Activated CD8-positive, alpha-beta memory T cell treated with anti-CD3 and anti-CD28 coated beads, Interleukin-2, amount 50 U/mL, for 24 hours (primary cell): ENCODE results near the gene MACF1.

Experiments used
- DNase-seq: peaks from one replicate; pipeline ENCODE4 v3.0.0-alpha.2; 2020; ENCODE audit errors: extremely low read depth

Gene MACF1

DNA sequence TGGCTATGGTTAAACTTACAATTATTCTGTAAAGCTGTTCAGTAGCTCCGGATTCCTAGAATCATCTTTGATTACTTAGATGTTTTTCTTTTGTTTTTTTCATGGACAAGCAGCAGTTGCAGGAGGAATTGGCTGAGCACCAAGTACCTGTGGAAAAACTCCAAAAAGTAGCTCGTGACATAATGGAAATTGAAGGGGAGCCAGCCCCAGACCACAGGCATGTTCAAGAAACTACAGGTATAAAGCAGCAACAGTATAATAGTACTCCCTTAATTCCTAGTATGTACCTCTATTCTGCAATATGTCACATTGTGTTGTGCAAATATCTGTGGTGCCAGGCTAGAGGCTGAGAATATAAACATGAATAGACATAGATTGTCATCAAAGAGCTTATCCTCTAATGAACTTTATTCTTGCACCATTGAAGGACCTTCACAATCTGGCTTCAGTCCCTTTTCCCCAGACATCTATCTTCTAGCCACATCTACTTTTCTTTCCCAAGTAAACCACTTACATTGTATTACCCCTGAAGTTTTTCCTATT is 154.6 kb downstream of the MACF1 start:
- DNase-seq = no peak

DNA sequence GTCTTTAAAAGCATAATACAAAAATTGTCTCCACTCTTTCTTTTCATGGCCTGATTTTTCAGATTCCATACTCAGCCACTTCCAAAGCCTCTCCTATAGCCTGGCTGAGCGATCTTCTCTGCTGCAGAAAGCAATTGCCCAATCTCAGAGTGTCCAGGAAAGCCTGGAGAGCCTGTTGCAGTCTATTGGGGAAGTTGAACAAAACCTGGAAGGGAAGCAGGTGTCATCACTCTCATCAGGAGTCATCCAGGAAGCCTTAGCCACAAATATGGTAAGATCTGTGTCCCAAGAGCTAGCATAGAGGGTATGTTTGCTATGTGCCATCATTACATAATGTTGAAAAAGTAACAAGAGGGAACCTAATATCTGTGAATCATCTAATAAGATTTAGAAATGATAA is 156.2 kb downstream of the MACF1 start:
- DNase-seq = no peak

DNA sequence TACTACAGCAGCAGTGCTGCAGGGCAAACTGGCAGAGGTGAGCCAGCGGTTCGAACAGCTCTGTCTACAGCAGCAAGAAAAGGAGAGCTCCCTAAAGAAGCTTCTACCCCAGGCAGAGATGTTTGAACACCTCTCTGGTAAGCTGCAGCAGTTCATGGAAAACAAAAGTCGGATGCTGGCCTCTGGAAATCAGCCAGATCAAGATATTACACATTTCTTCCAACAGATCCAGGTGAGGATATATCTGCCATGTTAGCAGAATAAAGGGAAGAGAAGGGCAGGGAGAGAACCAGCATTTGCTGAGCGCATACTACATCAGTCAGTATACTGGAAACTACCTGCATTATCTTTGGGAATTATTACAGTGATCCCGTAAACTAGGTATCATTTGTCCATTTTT is 157.0 kb downstream of the MACF1 start:
- DNase-seq = no peak

DNA sequence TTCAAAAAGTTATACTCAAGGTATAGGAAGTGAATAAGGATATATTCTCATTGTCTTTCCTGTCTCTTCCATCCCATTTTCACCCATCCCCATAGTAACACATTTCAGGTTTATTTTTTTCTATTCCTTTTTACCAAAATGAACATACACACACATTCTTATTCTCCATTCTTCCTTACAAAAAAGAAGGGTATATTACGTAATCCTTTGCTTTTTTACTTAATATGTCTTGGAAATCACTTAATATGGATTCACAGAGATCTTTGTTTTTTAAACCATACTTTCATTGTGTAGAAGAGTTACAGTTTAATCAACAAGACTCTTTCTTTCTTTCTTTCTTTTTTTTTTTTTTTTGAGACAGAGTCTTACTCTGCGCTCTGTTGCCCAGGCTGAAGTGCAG is 158.8 kb downstream of the MACF1 start:
- no peak for DNase-seq

DNA sequence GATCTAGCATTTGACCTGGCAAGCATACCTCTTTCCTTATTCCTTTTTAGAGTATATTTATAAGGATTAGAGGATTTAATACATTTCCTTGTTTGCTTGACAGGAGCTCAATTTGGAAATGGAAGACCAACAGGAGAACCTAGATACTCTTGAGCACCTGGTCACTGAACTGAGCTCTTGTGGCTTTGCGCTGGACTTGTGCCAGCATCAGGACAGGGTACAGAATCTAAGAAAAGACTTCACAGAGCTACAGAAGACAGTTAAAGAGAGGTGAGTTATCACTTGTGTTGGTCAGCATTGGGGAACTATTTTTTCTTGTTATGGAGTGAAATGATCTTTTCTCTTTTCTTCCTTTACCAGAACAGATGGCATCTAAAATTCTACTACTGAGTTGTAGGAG is 163.6 kb downstream of the MACF1 start:
- DNase-seq = no peak

DNA sequence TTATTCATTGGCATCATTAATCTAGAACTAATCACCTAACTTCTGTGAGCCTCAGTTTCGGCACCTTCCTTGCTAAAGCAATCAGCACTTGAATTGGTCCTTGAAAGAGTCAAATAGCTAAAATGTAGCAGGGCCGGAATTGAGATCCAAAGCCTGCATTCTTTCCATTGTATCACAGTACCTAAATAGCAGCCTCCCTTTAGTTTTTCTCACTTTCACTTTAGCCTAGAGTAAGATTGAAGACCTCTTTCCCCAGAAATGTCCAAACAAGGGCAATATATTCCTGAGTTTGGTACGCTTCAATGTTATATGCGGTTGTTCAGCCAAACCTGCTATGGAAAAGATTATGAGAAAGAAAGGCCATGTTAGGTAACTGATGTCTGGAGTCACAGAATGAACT is 165.1 kb downstream of the MACF1 start:
- no peak for DNase-seq

DNA sequence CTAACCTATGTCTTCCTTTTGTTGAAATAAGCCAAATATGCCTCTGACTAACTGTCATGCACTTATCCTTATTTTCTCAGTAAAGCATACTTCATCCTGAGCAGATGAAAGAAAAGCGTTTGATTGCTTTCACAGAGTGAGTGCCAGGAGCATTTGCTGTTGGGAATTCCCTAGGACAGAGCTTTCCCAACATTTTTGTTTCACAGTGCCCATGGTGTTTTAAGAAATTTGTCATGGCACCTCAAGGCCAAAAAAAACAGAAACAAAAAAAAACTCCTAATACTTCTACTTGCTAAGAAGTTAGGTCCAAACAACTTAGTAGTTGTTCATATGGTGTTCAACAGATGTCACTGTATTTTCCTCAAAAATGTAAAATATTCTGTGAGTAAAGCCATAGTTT is 166.1 kb downstream of the MACF1 start:
- no peak for DNase-seq

DNA sequence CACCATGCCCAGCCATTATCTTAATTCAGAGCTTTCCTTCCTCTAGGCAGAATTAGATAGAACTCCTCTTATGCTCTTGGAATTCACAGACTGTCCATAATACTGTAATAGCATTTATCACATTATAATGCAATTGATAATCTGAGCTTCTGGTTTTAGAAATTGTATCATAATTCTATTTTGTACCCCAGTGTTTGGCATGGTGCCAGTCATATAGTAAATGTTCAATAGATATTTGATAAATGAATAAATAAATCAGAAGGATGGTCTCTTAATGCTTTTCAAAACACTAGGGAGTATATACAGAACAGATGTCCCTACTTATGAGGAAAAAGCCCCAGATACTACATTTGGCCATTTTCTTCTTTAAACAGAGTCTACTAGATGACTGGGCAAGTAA is 167.6 kb downstream of the MACF1 start:
- DNase-seq = no peak

DNA sequence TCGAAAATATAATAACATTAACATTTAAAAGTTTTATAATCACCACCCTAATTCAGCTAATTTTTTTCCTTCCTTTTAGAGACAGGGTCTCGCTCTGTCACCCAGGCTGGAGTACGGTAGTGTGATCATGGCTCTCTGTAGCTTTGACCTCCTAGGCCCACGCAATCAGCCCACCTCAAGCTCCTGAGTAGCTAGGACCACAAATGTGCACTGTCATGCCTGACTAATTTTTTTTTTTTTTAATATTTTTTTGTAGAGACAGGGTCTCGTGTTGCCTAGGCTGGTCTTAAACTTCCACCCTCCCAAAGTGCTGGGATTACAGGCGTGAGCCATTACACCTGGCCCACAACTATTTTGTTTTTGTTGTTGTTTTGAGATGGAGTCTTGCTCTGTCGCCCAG is 172.2 kb downstream of the MACF1 start:
- DNase-seq = no peak

DNA sequence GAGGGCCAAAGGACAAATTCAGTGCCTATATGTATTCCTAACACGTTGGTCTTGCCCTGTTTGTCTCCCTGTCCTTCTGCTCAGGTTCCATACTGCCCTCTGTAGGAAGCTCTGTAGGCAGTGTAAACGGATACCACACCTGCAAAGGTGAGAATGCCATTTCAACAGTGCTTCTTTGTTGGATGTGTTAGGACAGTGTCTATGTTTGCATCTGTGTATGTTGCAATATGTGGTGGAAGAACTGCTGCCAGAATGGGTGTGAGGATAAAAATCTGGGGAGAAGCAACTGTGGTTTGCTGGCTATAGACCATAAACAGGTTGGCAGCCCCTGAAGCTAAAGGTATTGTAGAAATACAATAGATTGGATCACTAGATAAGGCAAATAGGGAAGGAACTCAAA is 173.9 kb downstream of the MACF1 start:
- no peak for DNase-seq

DNA sequence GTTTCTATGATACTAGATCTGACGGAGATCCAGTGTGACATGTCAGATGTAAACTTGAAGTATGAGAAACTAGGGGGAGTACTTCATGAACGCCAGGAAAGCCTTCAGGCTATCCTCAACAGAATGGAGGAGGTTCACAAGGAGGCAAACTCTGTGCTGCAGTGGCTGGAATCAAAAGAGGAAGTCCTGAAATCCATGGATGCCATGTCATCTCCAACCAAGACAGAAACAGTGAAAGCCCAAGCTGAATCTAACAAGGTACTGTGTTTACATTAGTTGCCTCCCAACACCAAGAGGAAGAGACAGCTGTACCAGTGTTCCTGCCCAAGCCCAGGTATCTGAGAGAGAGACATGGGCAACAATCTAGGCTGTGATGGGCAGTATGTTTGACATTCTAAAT is 174.7 kb downstream of the MACF1 start:
- no peak for DNase-seq

DNA sequence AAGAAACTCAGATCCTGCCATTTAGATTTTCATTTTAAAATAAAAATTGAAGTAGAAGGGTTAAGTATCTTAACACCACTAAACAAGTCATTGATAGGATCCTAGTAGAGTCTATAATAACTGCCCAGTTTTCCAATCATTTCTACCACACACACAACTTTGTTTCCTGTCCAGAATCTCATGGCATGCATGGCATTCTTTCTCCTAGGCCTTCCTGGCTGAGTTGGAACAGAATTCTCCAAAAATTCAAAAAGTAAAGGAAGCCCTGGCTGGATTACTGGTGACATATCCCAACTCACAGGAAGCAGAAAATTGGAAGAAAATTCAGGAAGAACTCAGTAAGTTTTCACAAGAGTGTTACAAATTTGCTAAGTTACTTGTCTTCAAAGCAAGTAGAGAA is 175.5 kb downstream of the MACF1 start:
- DNase-seq = no peak

DNA sequence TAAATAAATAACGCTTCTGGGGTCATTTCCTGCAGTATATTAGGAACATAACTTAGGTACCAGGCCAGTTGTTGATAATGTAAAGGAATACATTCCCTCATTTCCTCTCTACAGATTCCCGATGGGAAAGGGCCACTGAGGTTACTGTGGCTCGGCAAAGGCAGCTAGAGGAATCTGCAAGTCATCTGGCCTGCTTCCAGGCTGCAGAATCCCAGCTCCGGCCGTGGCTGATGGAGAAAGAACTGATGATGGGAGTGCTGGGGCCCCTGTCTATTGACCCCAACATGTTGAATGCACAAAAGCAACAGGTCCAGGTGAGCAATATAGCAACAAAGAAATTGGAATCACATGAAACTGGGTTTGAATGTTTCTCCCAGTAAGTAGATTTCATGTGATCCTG is 177.3 kb downstream of the MACF1 start:
- DNase-seq = no peak

DNA sequence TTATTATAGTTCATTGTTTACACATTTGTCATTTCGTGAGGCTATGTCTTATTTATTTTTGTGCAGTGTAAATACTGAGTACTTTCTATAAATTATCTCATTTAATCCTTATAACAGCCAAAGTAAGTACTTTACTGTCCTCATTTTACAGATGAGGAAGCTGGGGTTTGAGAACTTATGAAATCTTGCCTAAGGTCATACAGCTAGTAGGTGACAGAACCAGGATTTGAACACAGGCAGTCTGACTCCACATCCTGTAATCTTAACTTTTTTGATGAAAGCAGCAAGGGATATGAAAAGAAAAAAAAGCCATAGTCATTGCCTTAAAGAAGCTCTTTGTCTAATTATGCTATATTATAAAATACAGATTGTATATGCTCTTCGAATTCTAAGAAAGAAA is 179.8 kb downstream of the MACF1 start:
- no peak for DNase-seq

DNA sequence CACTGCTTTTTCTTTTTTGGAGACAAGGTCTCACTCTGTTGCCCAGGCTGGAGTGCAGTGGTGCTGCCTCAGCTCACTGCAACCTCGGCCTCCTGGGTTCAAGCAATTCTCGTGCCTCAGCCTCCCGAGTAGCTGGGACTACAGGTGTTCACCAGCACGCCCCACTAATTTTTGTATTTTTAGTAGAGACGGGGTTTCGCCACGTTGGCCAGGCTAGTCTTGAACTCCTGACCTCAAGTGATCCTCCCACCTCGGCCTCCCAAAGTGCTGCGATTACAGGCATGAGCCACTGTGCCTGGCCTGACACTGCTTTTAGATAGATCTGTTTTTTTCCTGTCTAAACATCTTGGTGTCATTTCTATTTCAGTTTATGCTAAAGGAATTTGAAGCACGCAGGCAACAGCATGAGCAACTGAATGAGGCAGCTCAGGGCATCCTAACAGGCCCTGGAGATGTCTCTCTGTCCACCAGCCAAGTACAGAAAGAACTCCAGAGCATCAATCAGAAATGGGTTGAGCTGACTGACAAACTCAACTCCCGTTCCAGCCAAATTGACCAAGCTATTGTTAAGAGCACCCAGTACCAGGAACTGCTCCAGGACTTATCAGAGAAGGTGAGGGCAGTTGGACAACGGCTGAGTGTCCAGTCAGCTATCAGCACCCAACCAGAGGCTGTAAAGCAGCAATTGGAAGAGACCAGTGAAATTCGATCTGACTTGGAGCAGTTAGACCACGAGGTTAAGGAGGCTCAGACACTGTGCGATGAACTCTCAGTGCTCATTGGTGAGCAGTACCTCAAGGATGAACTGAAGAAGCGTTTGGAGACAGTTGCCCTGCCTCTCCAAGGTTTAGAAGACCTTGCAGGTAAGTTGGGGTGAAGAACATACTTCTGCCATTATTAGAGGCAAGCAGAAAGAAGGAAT is 180.8 kb downstream of the MACF1 start:
- no peak for DNase-seq

DNA sequence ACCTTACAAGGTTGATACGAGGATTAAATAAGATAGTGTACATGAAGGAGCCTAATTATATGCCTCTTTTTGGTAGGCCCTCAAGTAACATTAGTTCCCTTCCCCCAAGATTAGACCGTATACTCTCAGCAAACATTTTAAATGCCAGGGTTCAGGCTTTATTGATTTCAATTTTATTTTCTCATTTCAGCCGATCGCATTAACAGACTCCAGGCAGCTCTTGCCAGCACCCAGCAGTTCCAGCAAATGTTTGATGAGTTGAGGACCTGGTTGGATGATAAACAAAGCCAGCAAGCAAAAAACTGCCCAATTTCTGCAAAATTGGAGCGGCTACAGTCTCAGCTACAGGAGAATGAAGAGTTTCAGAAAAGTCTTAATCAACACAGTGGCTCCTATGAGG is 182.5 kb downstream of the MACF1 start:
- no peak for DNase-seq

DNA sequence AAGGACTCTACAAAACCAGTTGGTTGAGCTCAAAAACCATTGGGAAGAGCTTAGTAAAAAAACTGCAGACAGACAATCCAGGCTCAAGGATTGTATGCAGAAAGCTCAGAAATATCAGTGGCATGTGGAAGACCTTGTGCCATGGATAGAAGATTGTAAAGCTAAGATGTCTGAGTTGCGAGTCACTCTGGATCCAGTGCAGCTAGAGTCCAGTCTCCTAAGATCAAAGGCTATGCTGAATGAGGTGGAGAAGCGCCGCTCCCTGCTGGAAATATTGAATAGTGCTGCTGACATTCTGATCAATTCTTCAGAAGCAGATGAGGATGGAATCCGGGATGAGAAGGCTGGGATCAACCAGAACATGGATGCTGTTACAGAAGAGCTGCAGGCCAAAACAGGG is 183.0 kb downstream of the MACF1 start:
- DNase-seq = no peak

DNA sequence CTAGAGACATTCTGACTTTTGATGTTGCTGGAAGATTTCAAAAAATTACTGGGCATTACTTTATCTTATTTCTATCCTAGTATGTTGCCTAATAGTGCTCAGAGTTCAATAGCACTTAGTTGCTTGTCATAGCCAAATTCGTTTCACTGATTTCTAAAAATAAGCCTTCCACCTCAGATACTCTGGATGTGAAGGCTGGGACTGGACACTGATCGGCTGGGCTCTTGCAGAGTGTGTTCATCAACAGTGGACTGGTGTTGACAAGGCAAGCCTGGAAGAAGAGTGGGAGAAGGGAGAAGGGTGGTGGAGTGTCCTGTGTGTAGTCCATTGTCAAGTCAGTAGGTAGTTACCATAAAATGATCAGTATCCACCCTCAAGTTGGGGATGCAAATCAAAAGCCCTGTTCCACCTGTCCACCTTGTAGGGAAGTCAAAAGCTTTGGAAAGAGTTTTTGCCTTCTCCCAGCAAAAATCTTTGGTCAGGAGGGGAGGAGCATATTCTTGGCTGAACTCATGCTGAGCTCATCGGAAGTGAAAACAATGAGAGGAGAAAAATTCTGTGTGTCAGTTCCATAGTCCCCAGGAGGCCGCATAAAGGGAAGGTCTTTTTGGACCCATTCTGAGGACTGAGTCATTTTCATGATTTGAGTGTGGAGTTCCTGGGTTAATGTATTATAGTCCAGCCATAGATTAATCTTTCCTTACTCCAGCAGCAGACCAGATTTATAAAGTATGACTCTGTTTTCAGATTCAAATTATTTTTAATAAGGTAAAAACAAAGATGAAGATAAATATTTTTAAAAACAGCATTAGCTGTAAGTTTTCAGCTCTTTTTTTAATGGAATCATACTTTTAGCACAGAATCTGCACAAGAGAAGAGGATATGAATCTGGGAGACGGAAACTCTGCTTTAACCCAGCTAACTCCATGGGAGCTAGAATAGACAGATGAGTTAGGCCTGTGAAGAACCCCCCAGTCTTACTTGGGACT is 187.5 kb downstream of the MACF1 start:
- DNase-seq = no peak

DNA sequence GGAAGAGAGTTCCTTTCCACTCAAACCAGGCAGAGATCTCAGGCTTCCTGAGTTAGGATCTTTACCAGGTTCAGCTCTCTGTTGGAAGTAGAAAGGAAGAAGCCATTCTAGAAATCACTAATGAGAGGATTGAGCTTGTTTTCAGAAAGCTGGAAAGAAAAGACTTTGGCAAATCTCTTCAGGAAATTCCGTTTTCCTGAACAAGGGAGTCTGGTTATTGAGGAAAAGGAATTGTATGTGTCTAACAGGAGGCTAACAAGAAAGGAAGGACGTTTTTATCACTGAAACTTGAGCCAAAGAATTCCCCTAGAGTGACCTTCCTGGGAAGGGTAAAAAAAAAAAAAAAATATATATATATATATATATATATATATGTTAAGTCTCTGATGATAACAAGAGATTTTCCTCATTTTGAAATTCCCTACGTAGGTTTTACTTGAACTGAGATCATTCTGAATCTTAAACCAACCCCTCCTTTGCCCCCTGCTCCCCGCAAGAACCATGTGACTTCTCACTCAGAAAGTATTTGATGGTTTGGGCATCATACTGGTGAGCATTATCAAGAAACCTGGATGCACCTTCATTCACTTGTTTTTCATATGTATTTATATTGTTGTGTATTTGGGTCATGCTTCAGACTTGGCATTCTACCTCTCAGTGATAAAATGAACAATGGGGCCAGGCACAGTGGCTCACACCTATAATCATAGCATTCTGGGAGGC is 188.5 kb downstream of the MACF1 start:
- DNase-seq = no peak

DNA sequence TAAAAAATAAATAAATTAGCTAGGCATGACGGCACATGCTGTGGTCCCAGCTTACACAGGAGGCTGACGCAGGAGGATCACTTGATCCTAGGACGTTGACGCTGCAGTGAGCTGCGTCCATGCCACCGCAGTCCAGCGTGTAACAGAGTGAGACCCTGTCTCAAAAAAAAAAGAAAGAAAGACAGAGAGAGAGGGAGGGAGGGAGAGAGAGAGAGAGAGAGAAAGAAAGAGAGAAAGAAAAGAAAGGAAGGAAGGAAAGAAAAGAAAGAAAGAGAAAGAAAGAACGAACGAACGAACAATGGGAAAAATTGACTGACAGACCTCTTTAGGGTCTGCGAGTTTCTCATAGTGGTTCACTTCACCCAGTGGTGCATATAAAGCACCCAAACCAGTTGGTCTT is 189.2 kb downstream of the MACF1 start:
- no peak for DNase-seq

DNA sequence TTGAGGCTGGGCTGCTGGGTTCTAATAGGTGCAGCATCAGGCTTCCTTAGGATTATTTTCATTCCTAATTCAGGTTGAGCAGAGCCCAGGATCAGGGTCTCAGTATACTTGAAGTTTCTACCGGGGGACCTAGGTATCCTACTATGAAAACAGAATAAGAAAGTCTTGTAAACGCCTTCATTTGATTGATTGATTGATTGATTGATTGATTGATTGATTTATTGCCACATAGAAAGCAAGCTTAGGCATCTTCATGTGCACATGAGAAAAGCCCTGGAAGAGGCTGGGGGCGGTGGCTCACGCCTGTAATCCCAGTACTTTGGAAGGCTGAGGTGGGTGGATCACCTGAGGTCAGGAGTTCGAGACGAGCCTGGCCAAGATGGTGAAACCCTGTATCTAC is 189.6 kb downstream of the MACF1 start:
- DNase-seq = no peak

DNA sequence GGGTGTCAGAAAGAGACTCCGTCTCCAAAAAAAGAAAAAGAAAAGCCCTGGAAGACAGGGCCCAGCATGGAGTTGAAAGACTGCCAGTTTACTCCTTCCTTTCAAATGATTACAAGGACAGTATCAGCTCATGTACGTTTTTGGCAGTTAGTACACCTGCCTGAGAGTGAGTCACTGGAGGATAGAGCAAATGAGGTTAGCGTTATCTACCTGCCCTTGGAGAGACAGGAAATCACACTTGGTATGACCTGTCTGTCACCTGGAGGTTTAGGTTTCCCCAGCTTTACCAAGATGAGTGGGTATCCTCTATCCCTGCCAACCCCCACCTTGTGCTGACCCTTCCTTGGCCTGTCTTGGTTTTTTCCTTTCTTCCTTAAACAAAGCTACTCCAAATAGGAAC is 190.1 kb downstream of the MACF1 start:
- DNase-seq = no peak
